Ovary (tissue), 9 donors: ENCODE data around the gene SNRPD3. TPM values are rescaled to one million over a fixed set of nuclear protein-coding genes. Genes with fewer than 3 reads are reported as not detected.
"Not testable (repeated sequence)": the region's sequence is repeated elsewhere in the genome, so short reads cannot be mapped to it uniquely, and the experiment has no call there.

Source experiments
- DNase-seq, 5 donors: peaks; one replicate each; pipeline ENCODE4 v3.0.0-alpha.2; 2019 to 2020
- H3K27ac ChIP-seq, 2 donors: fragments of 200-600 bp; one replicate each; pipeline versions ENCODE4 v1.5.1 to v1.8.0; 2019 to 2022
- H3K27me3 ChIP-seq: fragments of 200-600 bp; one replicate; pipeline ENCODE4 v1.8.0; 2022
- H3K36me3 ChIP-seq: fragments of 200-600 bp; sonication (generic); one replicate; pipeline ENCODE4 v1.5.1; 2019
- H3K4me1 ChIP-seq: one replicate; pipeline ENCODE4 v1.8.1; 2013; ENCODE audit warnings: mild to moderate bottlenecking, moderate library complexity; ENCODE audit not compliant: insufficient read depth
- H3K4me3 ChIP-seq: fragments of 200-600 bp; sonication (generic); one replicate; pipeline ENCODE4 v1.5.1; 2017
- H3K9me3 ChIP-seq, 2 donors: fragments of 200-600 bp in 1 of 2; sonication (generic) in 1 of 2; one replicate each; pipeline versions ENCODE4 v1.5.1 to v1.8.1; 2013 to 2019; ENCODE audit warnings: mild to moderate bottlenecking in 1 of 2, moderate library complexity in 1 of 2
- WGBS, 3 donors: extraction: QIAGEN DNeasy Blood & Tissue Kit in 1 of 3; methylation state at CpG; one replicate each; pipeline versions ENCODE4 v1.1.5 to v1.1.7; 2013 to 2017; 5-methylcytosine and 5-hydroxymethylcytosine counted together
- intact Hi-C, 4 donors: fragments of 100-400 bp; cut with DNase I; formaldehyde crosslinking; loops; one replicate each; pipeline versions ENCODE4 v1.11.0 to v1.15.1; 2022 to 2023
- polyA plus RNA-seq, 2 donors: library from polyadenylated mRNA; stranded (reverse); fragments of 200-250 nt in 1 of 2; fragments of 350-450 nt in 1 of 2; fragmentation: Illumina TruSeq in 1 of 2; extraction: RNeasy Lipid Tissue Mini Kit (QIAGEN cat#74804) in 1 of 2; gene quantifications; one replicate each; pipeline ENCODE4 v1.2.3, GENCODE V29; 2013 to 2014
- total RNA-seq, 7 donors: library from RNA; depleted of rRNA in 2 of 7; stranded (reverse); fragments of >200 nt in 2 of 7; fragmentation: NEBNext Ultra II Directional in 3 of 7; extraction: Animal tissue kit (Norgen Biotek cat#: 25700) in 3 of 7; gene quantifications; one replicate each; pipeline versions ENCODE4 v1.1.0 to v1.2.4, GENCODE V29; 2016 to 2023
- donor health status: DM: no; HTN: no; CAD: no; lungs with moderate emphysema.
- donor health status: DM: no; HTN: no; CAD: no.
- donor health status: Bipolar disorder and iron deficiency.
- donor health status: DM: yes; HTN: yes; CAD: no.
- donor health status: DM: no; HTN: no; CAD: no.
- donor health status: DM: yes; HTN: yes; CAD: no.

Gene SNRPD3
- total and polyA plus RNA-seq, 9 donors: 62.9 to 154 (median 86.5) TPM

DNA sequence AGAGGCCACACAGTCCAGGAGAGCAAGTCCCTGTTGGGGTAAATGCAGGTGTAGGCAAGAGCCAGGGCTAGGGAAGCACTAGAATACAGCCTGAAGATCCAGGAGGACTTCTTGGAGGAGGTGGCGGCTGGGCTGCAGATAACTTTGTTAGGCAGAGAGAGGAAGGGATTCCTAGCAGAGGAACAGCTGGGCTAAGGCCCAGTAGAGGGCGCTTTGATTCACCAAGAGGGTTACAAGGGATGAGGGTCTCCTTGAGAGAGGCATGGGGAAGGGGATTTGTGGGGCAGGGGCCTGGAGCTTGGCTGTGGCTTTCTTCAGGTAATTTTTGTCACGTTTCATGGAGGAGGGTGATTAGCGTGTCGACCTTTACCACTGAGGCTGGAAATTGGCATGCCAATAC, 65.4 kb downstream of the SNRPD3 start:
- H3K4me3 ChIP-seq, intact Hi-C loops, H3K27ac ChIP-seq, H3K36me3 ChIP-seq, H3K4me1 ChIP-seq, DNase-seq, H3K27me3 ChIP-seq, H3K9me3 ChIP-seq: not testable (repeated sequence)
- 46 to 61% (median 56%) methylated on average over 4 of the region's 5 CpGs for WGBS, 3 donors

- H3K27ac ChIP-seq, H3K36me3 ChIP-seq, H3K27me3 ChIP-seq, DNase-seq, intact Hi-C loops, H3K4me3 ChIP-seq, H3K9me3 ChIP-seq, H3K4me1 ChIP-seq: not testable (repeated sequence)
- WGBS, 3 donors: 74 to 83% (median 77%) methylated on average over 2 of the region's 2 CpGs
These were observed 66.8 kb downstream of the SNRPD3 start for GRCh38 chr22:24622596-24622995.

Other genes with a start within 250 kb of the SNRPD3 start
- gene ADORA2A, start 128.4 kb upstream of the SNRPD3 start, total RNA-seq: 1 to 10 TPM; 1.5 to 5.0 (median 2.9) TPM
- gene ADORA2A, start 128.4 kb upstream of the SNRPD3 start, polyA plus RNA-seq: 1 to 10 TPM in 1 of 2 donors, under 1 TPM in 1; 0.57 to 2.2 TPM
- gene UPB1, start 60.7 kb upstream of the SNRPD3 start, total RNA-seq: 1 to 10 TPM in 1 of 7 donors, under 1 TPM in 4, not detected in 2; 0.25 to 1.2 (median 0.33) TPM
- gene UPB1, start 60.7 kb upstream of the SNRPD3 start, polyA plus RNA-seq: under 1 TPM; 0.15 to 0.69 TPM
- 10 to 100 TPM; 30.3 to 85.4 (median 59.4) TPM for gene GUCD1, start 861 bp upstream of the SNRPD3 start, total RNA-seq
- 10 to 100 TPM; 53.5 to 55.4 TPM for gene GUCD1, start 861 bp upstream of the SNRPD3 start, polyA plus RNA-seq
- gene LRRC75B, start 37.1 kb downstream of the SNRPD3 start, total RNA-seq: 10 to 100 TPM; 18.1 to 26.5 (median 22.1) TPM
- gene LRRC75B, start 37.1 kb downstream of the SNRPD3 start, polyA plus RNA-seq: 10 to 100 TPM in 1 of 2 donors, 1 to 10 TPM in 1; 2.5 to 25.2 TPM
- gene GGT1, start 47.2 kb downstream of the SNRPD3 start, total RNA-seq: 1 to 10 TPM; 1.6 to 6.2 (median 3.6) TPM
- gene GGT1, start 47.2 kb downstream of the SNRPD3 start, polyA plus RNA-seq: 1 to 10 TPM; 1.7 to 3.5 TPM
- under 1 TPM in 1 of 7 donors, not detected in 6; 0.07 TPM for gene PIWIL3, start 218.7 kb downstream of the SNRPD3 start, total RNA-seq
- under 1 TPM in 1 of 2 donors, not detected in 1; 0.45 TPM for gene PIWIL3, start 218.7 kb downstream of the SNRPD3 start, polyA plus RNA-seq